Small intestine (tissue), 7 donors: ENCODE data around the gene MTCL1. TPM values are rescaled to one million over a fixed set of nuclear protein-coding genes. Genes with fewer than 3 reads are reported as not detected.

Experiments used
- DNase-seq, 2 donors: peaks; one replicate each; pipeline versions ENCODE4 v3.0.0 to v3.0.0-alpha.2; 2013
- FAIRE-seq: peaks from 2 replicates; lab custom pipeline; 2012; peaks lifted over from hg19 to GRCh38; lab: Jason Lieb, UNC
- H3K27ac ChIP-seq, 3 donors: one replicate each; pipeline ENCODE4 v1.5.1; 2013; ENCODE audit warnings: low read length in 2 of 3, mild to moderate bottlenecking in 2 of 3, control low read depth in 1 of 3, inconsistent platforms in 1 of 3, low read depth in 1 of 3, moderate library complexity in 1 of 3
- H3K27me3 ChIP-seq, 3 donors: one replicate each; pipeline ENCODE4 v1.6.1; 2013; ENCODE audit warnings: low read length in 3 of 3, inconsistent platforms in 1 of 3; ENCODE audit not compliant: control insufficient read depth in 3 of 3, insufficient read depth in 3 of 3
- H3K36me3 ChIP-seq, 3 donors: one replicate each; pipeline ENCODE4 v1.6.1; 2013; ENCODE audit warnings: low read length in 3 of 3, inconsistent platforms in 1 of 3, low read depth in 1 of 3, mild to moderate bottlenecking in 1 of 3, moderate library complexity in 1 of 3; ENCODE audit not compliant: control insufficient read depth in 3 of 3, insufficient read depth in 2 of 3
- H3K4me1 ChIP-seq, 3 donors: one replicate each; pipeline ENCODE4 v1.6.1; 2013; ENCODE audit warnings: low read length in 2 of 3, inconsistent platforms in 1 of 3, low read depth in 1 of 3, mild to moderate bottlenecking in 1 of 3, moderate library complexity in 1 of 3; ENCODE audit not compliant: control insufficient read depth in 3 of 3, insufficient read depth in 2 of 3
- H3K4me3 ChIP-seq, 3 donors: one replicate each; pipeline ENCODE4 v1.5.1; 2013; ENCODE audit warnings: low read length in 3 of 3, control low read depth in 1 of 3, inconsistent platforms in 1 of 3, low read depth in 1 of 3, mild to moderate bottlenecking in 1 of 3, moderate library complexity in 1 of 3
- H3K9me3 ChIP-seq, 2 donors: one replicate each; pipeline ENCODE4 v1.6.1; 2013; ENCODE audit warnings: low read depth in 1 of 2, low read length in 1 of 2; ENCODE audit not compliant: control insufficient read depth in 2 of 2, insufficient read depth in 1 of 2
- WGBS, 3 donors: extraction: QIAGEN DNeasy Blood & Tissue Kit; methylation state at CpG; one replicate each; pipeline ENCODE4 v1.1.7; 2013; 5-methylcytosine and 5-hydroxymethylcytosine counted together
- polyA plus RNA-seq, 4 donors: library from polyadenylated mRNA; stranded (reverse) in 3 of 4; unstranded in 1 of 4; fragments of 200-250 nt in 3 of 4; fragments of 120-200 nt in 1 of 4; gene quantifications; one replicate each; pipeline versions ENCODE4 v1.2.1 to v1.2.3, GENCODE V29; 2013
- donor health status: healthy with polysubstance abuse.
- donor health status: control.
- donor health status: control.
- donor health status: Bipolar disorder and iron deficiency.
- donor health status: healthy.

MTCL1 gene
- polyA plus RNA-seq, 4 donors: 2.5 to 12.4 (median 6.0) TPM

DNA sequence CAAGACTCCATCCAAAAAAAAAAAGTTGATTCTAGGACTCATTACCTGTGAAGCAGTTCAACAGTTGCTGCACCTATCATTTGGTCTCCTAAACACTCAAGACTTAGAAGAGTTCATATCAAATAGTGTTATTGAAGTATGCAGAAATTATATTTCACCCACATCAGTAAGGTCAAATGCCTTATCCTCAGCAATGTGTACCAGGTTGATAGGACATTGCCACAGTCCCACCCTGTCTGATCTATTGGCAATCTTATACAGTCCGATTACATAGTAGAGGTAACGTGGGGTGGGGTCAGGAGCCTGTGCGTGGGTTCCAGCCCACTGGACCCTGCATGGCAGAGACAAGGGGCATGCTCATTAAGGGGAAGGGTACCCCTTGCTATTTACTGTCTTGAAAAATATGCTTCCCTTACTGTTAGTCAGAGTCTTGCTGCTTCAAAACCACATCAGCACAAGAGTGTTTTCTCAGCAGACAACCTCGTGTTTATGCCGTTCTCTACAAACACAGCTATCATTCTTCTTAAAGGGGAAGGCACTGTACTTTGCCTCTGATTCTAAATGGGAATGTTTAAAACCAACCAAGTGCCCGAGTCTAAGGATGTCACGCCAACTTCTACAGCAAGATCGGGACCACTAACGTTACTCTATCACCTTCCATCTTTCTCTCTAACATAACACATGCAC lies 115.2 kb downstream of the MTCL1 start:
- WGBS, 3 donors: 76 to 80% (median 79%) methylated on average over 9 of the region's 9 CpGs
- Histone ChIP-seq H3K27me3 (no peaks in the 10 kb centered on the region), H3K4me1 (no peaks in the 10 kb centered on the region), H3K27ac (no peak overlapping the region), H3K4me3 (no peak overlapping the region), H3K36me3 (peaks cover 0 to 18% (median 0%) of the 10 kb centered on the region in 3 donors), H3K9me3 (no peaks in the 10 kb centered on the region)
- DNase-seq: no peak
- FAIRE-seq: no peak

DNA sequence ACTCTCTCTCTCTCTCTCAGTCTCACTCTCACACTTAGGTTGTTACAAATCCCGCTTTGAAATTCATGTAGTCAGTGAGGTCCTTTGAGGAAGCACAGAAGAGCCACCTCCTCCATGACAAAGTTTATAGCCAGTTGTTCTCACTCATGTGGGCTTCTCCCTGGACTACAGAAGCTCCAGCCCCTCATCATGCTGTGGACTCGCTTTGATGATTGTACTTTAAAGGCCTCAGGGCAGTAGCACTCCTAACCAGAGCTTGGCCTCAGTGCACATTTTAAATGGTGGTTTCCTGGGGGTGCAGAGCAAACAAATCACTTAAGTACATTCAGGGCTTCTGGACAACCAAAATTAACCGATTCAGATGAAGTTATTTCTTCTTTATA lies 115.7 kb downstream of the MTCL1 start:
- no peak overlapping the region for H3K4me3 ChIP-seq
- no peak overlapping the region for H3K27ac ChIP-seq
- no peaks in the 10 kb centered on the region for H3K4me1 ChIP-seq
- 80 to 88% (median 84%) methylated on average over 3 of the region's 3 CpGs for WGBS, 3 donors
- DNase-seq (no peak), FAIRE-seq (no peak)
- no peaks in the 10 kb centered on the region for H3K9me3 ChIP-seq
- H3K27me3 ChIP-seq: no peaks in the 10 kb centered on the region
- H3K36me3 ChIP-seq: peaks cover 0 to 23% (median 0%) of the 10 kb centered on the region in 3 donors

- H3K27ac ChIP-seq: no peak overlapping the region
- 72 to 85% (median 81%) methylated on average over 1 of the region's 1 CpG for WGBS, 3 donors
- DNase-seq (no peak), FAIRE-seq (no peak)
- H3K27me3 ChIP-seq: no peaks in the 10 kb centered on the region
- H3K36me3 ChIP-seq: peaks cover 0 to 24% (median 0%) of the 10 kb centered on the region in 3 donors
- H3K4me1 ChIP-seq: no peaks in the 10 kb centered on the region
- no peaks in the 10 kb centered on the region for H3K9me3 ChIP-seq
- no peak overlapping the region for H3K4me3 ChIP-seq
Measured at GRCh38 chr18:8821531-8821930, 116.2 kb downstream of the MTCL1 start.

DNA sequence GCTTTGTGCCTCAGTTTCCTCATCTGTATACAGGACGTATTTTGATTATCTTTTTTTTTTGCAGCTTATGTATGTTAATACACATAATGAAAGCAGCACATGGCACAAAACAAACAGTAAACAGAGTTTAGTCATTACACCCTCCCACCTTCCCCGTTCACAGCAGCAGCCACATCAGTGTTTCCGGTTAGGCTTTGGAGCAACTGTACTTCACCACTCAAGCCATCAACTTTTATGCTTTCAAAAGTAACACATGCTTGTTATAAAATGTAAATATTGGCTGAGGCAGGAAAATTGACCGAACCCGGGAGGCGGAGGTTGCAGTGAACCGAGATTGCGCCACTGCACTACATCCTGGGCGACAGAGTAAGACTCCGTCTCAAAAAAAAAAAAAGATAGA lies 117.3 kb downstream of the MTCL1 start:
- no peaks in the 10 kb centered on the region for H3K27me3 ChIP-seq
- no peak overlapping the region for H3K4me3 ChIP-seq
- no peaks in the 10 kb centered on the region for H3K4me1 ChIP-seq
- no peak for DNase-seq
- H3K36me3 ChIP-seq: peaks cover 0 to 24% (median 0%) of the 10 kb centered on the region in 3 donors
- 90 to 96% (median 93%) methylated on average over 10 of the region's 10 CpGs for WGBS, 3 donors
- no peak for FAIRE-seq
- H3K27ac ChIP-seq: no peak overlapping the region
- no peaks in the 10 kb centered on the region for H3K9me3 ChIP-seq

DNA sequence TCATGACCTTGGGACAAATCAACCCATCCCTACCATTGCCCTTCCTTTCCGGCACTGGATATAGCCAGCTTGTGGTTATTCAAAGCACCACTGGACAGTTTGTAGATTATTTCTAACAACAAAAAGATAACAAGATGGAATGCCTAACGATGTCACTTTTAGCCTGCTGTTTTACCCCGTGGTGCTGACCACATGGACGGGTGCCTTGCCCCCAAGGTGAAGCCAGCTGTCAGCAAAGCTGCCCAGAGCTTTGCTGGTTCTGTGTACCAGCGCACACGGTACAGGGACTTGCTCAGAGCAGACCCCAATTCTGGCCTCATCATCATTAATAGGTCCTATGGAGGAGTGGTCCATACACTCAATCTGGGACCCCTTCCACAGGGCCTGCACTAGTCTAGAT lies 118.2 kb downstream of the MTCL1 start:
- no peaks in the 10 kb centered on the region for H3K27me3 ChIP-seq
- H3K4me3 ChIP-seq: no peak overlapping the region
- no peak for DNase-seq
- H3K36me3 ChIP-seq: peaks cover 0 to 21% (median 0%) of the 10 kb centered on the region in 3 donors
- H3K27ac ChIP-seq: no peak overlapping the region
- no peaks in the 10 kb centered on the region for H3K9me3 ChIP-seq
- no peak for FAIRE-seq
- H3K4me1 ChIP-seq: no peaks in the 10 kb centered on the region
- WGBS, 3 donors: 82 to 87% (median 86%) methylated on average over 6 of the region's 6 CpGs

DNA sequence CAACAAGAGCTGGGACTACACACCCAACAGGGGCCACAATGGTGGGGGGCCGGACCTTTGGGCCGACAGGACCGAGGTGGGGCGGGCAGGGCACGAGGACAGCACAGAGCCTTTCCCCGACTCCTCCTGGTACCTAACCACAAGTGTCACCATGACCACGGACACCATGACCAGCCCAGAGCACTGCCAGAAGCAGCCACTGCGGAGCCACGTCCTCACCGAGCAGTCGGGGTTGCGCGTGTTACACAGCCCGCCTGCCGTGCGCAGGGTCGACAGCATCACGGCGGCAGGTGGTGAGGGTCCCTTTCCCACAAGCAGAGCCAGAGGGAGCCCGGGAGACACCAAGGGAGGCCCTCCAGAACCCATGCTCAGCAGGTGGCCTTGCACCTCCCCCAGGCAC lies 119.5 kb downstream of the MTCL1 start:
- H3K9me3 ChIP-seq: no peaks in the 10 kb centered on the region
- no peaks in the 10 kb centered on the region for H3K27me3 ChIP-seq
- DNase-seq (no peak), FAIRE-seq (no peak)
- H3K4me1 ChIP-seq: no peaks in the 10 kb centered on the region
- H3K27ac ChIP-seq: no peak overlapping the region
- WGBS, 3 donors: 94 to 97% (median 94%) methylated on average over 19 to 20 of the region's 20 CpGs
- H3K36me3 ChIP-seq: peaks cover 0 to 17% (median 0%) of the 10 kb centered on the region in 3 donors
- H3K4me3 ChIP-seq: no peak overlapping the region

DNA sequence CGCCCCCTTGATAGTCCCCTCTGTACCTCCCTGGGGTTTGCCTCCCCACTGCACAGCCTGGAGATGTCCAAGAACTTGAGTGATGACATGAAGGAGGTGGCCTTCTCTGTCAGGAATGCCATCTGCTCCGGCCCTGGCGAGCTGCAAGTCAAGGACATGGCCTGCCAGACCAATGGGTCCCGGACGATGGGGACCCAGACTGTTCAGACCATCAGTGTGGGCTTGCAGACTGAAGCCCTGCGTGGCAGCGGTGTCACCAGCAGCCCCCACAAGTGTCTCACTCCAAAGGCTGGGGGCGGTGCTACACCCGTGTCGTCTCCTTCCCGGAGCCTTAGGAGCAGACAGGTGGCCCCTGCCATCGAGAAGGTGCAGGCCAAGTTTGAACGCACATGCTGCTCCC lies 119.9 kb downstream of the MTCL1 start:
- Histone ChIP-seq H3K4me3 (no peak overlapping the region), H3K4me1 (no peaks in the 10 kb centered on the region), H3K27me3 (no peaks in the 10 kb centered on the region), H3K27ac (no peak overlapping the region), H3K9me3 (no peaks in the 10 kb centered on the region), H3K36me3 (peaks cover 0 to 17% (median 0%) of the 10 kb centered on the region in 3 donors)
- DNase-seq (no peak), FAIRE-seq (no peak)
- 95 to 97% (median 97%) methylated on average over 13 of the region's 13 CpGs for WGBS, 3 donors

DNA sequence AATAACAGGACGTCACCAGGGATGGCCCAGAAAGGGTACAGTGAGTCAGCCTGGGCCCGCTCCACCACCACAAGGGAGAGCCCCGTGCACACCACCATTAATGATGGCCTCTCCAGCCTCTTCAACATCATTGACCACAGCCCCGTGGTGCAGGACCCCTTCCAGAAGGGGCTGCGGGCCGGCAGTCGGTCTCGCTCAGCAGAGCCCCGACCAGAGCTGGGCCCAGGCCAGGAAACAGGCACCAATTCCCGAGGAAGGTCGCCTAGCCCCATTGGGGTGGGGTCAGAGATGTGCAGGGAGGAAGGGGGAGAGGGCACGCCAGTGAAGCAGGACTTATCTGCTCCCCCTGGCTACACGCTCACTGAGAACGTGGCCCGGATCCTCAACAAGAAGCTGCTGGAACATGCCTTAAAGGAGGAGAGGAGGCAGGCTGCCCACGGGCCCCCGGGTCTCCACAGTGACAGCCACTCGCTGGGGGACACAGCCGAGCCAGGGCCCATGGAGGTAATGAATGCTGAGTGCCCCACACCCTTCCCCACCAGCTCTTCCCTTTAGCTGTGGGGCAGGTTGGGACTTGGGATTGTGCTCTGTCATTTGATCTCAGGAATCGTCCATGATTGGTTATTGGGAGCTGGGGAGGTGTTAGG lies 120.5 kb downstream of the MTCL1 start:
- no peaks in the 10 kb centered on the region for H3K27me3 ChIP-seq
- DNase-seq (no peak), FAIRE-seq (no peak)
- WGBS, 3 donors: 82 to 89% (median 87%) methylated on average over 19 to 20 of the region's 20 CpGs
- no peaks in the 10 kb centered on the region for H3K9me3 ChIP-seq
- H3K36me3 ChIP-seq: peaks cover 0 to 17% (median 0%) of the 10 kb centered on the region in 3 donors
- H3K27ac ChIP-seq: no peak overlapping the region
- H3K4me1 ChIP-seq: no peaks in the 10 kb centered on the region
- H3K4me3 ChIP-seq: no peak overlapping the region
